Body of pancreas (tissue), 4 donors: ENCODE data around the gene ADAMTS17. TPM values are rescaled to one million over a fixed set of nuclear protein-coding genes. Genes with fewer than 3 reads are reported as not detected.

Experiments used
- ATAC-seq: fragments of 150-250 bp; one replicate; pipeline ENCODE4 v1.9.1; 2016
- DNase-seq, 4 donors: peaks; one replicate each; pipeline ENCODE4 v3.0.0-alpha.2; 2019
- H3K27ac ChIP-seq, 4 donors: fragments of 200-600 bp; sonication (generic); 1 replicate in 3 of 4; 2 replicates in 1 of 4; pipeline versions ENCODE4 v1.5.1 to v1.6.1; 2016 to 2019; ENCODE audit warnings: mild to moderate bottlenecking in 1 of 4, mixed read lengths in 1 of 4, moderate library complexity in 1 of 4
- H3K27me3 ChIP-seq, 2 donors: fragments of 200-600 bp; sonication (generic); one replicate each; pipeline ENCODE4 v1.6.0; 2016; ENCODE audit warnings: mild to moderate bottlenecking in 1 of 2
- H3K36me3 ChIP-seq, 2 donors: fragments of 200-600 bp; sonication (generic); replicated peaks in 1 of 2; 2 replicates each; pipeline ENCODE4 v1.5.1; 2016; ENCODE audit warnings: low read depth in 2 of 2; ENCODE audit not compliant: insufficient read depth in 1 of 2
- H3K4me1 ChIP-seq: fragments of 200-600 bp; sonication (generic); one replicate; pipeline ENCODE4 v1.6.0; 2016
- H3K4me3 ChIP-seq, 2 donors: fragments of 200-600 bp; sonication (generic); 1 replicate in 1 of 2; 2 replicates in 1 of 2; pipeline ENCODE4 v1.5.1; 2016 to 2019
- H3K9me3 ChIP-seq, 3 donors: fragments of 200-600 bp; sonication (generic); 1 replicate in 2 of 3; 2 replicates in 1 of 3; pipeline ENCODE4 v1.5.1; 2016
- CTCF ChIP-seq, 7 experiments: fragments of 450-650 bp in 4 of 7; fragments of 200-600 bp in 3 of 7; sonication (generic) in 3 of 7; IDR thresholded peaks; one replicate each; pipeline ENCODE4 v1.5.1; 2016 to 2019; ENCODE audit warnings: antibody characterized with exemption in 7 of 7
- POLR2A ChIP-seq, 3 donors: fragments of 450-650 bp; IDR thresholded peaks; one replicate each; pipeline ENCODE4 v1.6.1; 2016; ENCODE audit warnings: antibody characterized with exemption in 3 of 3, mild to moderate bottlenecking in 2 of 3
- WGBS, 2 donors: methylation state at CpG; one replicate each; pipeline ENCODE4 v1.1.5; 2017; 5-methylcytosine and 5-hydroxymethylcytosine counted together
- intact Hi-C: fragments of 100-400 bp; cut with DNase I; formaldehyde crosslinking; loops from one replicate; pipeline ENCODE4 v1.15.1; 2023
- total RNA-seq, 2 donors: library from RNA; depleted of rRNA; stranded (reverse); fragments of >200 nt; gene quantifications; one replicate each; pipeline ENCODE4 v1.1.0, GENCODE V29; 2016

ADAMTS17 gene
- total RNA-seq, 2 donors from 2014 or later: 24.6 to 26.0 TPM

- Histone ChIP-seq H3K36me3 (no peaks in the 10 kb centered on the region), H3K9me3 (no peaks in the 10 kb centered on the region), H3K27me3 (no peaks in the 10 kb centered on the region), H3K4me1 (peaks cover 17% of the 10 kb centered on the region), H3K27ac (peak overlapping the region in 2 of 4 donors; percentile 7 to 20), H3K4me3 (no peak overlapping the region)
- no peak for TF ChIP-seq POLR2A (IDR thresholded peaks at IDR 0.05)
- no peak for TF ChIP-seq CTCF (IDR thresholded peaks at IDR 0.05)
- peak in 2 of 4 donors; percentile 23 to 81 for DNase-seq
- WGBS, 2 donors: 60 to 61% methylated on average over 15 of the region's 15 CpGs
- ATAC-seq: no peak
- intact Hi-C loops: no loop called here
Measured at GRCh38 chr15:100111125-100112060, 230.4 kb downstream of the ADAMTS17 start.

- no peaks in the 10 kb centered on the region for H3K9me3 ChIP-seq
- H3K27ac ChIP-seq: no peak overlapping the region
- H3K36me3 ChIP-seq: no peaks in the 10 kb centered on the region
- peaks cover 18% of the 10 kb centered on the region for H3K4me1 ChIP-seq
- DNase-seq (no peak), ATAC-seq (no peak)
- intact Hi-C loops: no loop called here
- H3K27me3 ChIP-seq: no peaks in the 10 kb centered on the region
- TF ChIP-seq POLR2A (IDR thresholded peaks at IDR 0.05) (no peak), CTCF (IDR thresholded peaks at IDR 0.05) (no peak)
- WGBS, 2 donors: 93 to 94% methylated on average over 14 of the region's 14 CpGs
- no peak overlapping the region for H3K4me3 ChIP-seq
Measured at GRCh38 chr15:100109486-100110035, 232.2 kb downstream of the ADAMTS17 start.

GRCh38 chr15:100108846-100109245, 232.9 kb downstream of the ADAMTS17 start:
- H3K27me3 ChIP-seq: no peaks in the 10 kb centered on the region
- ATAC-seq (no peak), DNase-seq (no peak)
- intact Hi-C loops: no loop called here
- H3K4me3 ChIP-seq: no peak overlapping the region
- H3K4me1 ChIP-seq: peaks cover 17% of the 10 kb centered on the region
- no peaks in the 10 kb centered on the region for H3K9me3 ChIP-seq
- WGBS, 2 donors: 94 to 97% methylated on average over 15 of the region's 15 CpGs
- no peak overlapping the region for H3K27ac ChIP-seq
- H3K36me3 ChIP-seq: no peaks in the 10 kb centered on the region
- TF ChIP-seq CTCF (IDR thresholded peaks at IDR 0.05) (no peak), POLR2A (IDR thresholded peaks at IDR 0.05) (no peak)

- no peak overlapping the region for H3K4me3 ChIP-seq
- peaks cover 12% of the 10 kb centered on the region for H3K4me1 ChIP-seq
- TF ChIP-seq POLR2A (IDR thresholded peaks at IDR 0.05) (no peak), CTCF (IDR thresholded peaks at IDR 0.05) (no peak)
- H3K9me3 ChIP-seq: no peaks in the 10 kb centered on the region
- H3K36me3 ChIP-seq: no peaks in the 10 kb centered on the region
- 97 to 98% methylated on average over 8 of the region's 8 CpGs for WGBS, 2 donors
- no peak overlapping the region for H3K27ac ChIP-seq
- DNase-seq (no peak), ATAC-seq (no peak)
- H3K27me3 ChIP-seq: no peaks in the 10 kb centered on the region
- intact Hi-C loops: no loop called here
Measured at GRCh38 chr15:100108346-100108745, 233.4 kb downstream of the ADAMTS17 start.
